ENCODE data around the gene KLC1. TPM values are rescaled to one million over a fixed set of nuclear protein-coding genes. Genes with fewer than 3 reads are reported as not detected.

KLC1 gene
- total and polyA plus RNA-seq, 8 donors, result 56.5 to 522 (median 123) TPM

DNA sequence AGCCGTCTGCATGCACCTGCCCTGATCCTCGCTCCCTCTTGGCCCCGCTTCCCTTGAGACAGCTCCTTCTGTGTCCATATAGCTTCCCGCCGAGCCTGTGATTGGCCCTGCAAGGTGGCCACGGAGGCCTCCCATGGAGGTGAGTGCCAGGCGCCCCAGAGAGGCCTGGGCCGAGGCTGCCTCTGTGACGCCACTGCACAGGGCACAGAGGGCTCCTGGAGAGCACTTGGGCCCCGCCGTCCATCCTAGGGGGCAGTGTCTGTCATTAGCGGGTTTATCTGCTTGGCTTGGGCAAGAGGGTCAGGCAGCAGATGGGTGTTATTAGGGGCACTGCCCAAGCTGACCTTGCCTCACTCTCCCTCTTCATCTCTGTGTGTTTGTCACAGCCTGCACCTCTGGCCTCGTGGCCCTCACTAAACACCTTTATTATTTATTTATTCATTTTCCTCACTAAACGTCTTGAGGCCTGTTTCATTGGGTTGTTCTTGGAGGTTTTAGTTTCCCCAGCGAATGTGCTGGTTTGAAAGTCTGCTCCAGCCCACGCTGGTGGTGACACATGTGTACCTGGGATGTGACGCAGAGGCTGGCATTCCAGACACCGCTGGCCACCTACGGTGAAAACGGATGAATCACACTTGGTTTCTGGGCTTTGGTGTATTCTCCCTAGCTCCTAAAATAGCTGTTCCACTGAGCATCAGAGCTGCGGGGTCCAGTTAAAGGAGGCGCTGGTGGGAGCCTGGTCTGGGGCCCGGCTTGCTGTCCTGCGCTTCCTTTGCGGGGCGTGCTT, 92.5 kb downstream of the KLC1 start:
- intact Hi-C loops (cut with DNase I; ENCODE audit: low total_unique reads), result no loop called here
- Histone ChIP-seq H3K4me1 (peaks cover 45 to 99% (median 75%) of the 10 kb centered on the region in 4 donors), H3K4me3 (no peak overlapping the region), H3K9me3 (no peaks in the 10 kb centered on the region), H3K27me3 (no peaks in the 10 kb centered on the region), H3K36me3 (peaks cover 3 to 20% (median 9%) of the 10 kb centered on the region in 4 donors), H3K27ac (peak overlapping the region in 3 of 5 donors; percentile 14 to 83 (median 79))
- 81 to 86% (median 84%) methylated on average over 26 of the region's 26 CpGs for WGBS, 5 donors
- TF ChIP-seq POLR2AphosphoS5 (IDR thresholded peaks at IDR 0.05) (peak in 2 of 3 donors; percentile 16 to 60), EP300 (IDR thresholded peaks at IDR 0.05) (no peak)
- no peak for DNase-seq

DNA sequence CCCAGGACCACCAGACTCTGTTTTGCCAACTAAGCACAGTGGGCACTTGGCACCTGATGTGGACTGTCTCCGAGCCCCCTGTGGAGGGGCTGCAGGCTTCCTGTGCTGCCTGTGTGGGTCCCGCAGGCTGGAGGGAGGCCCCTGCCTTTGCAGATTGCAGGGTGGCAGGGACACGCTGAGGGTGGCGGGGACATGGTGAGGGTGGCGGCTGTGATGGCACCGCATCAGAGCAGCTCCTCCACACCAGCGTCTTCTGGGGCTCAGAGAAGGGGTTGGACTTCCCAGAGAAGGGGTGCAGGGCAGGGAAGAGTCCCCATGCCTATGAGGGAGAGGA, 94.7 kb downstream of the KLC1 start:
- Histone ChIP-seq H3K27ac (peak overlapping the region; percentile 39 to 83 (median 71)), H3K36me3 (peaks cover 3 to 39% (median 22%) of the 10 kb centered on the region in 4 donors), H3K27me3 (no peaks in the 10 kb centered on the region), H3K4me3 (peak overlapping the region in 1 of 4 donors; percentile 16), H3K4me1 (peaks cover 42 to 96% (median 72%) of the 10 kb centered on the region in 4 donors), H3K9me3 (no peaks in the 10 kb centered on the region)
- 81 to 90% (median 84%) methylated on average over 6 to 7 of the region's 7 CpGs for WGBS, 5 donors
- TF ChIP-seq EP300 (IDR thresholded peaks at IDR 0.05) (no peak), POLR2A (IDR thresholded peaks at IDR 0.05) (no peak), POLR2AphosphoS5 (IDR thresholded peaks at IDR 0.05) (no peak)
- TF ChIP-seq, protein P1, sequence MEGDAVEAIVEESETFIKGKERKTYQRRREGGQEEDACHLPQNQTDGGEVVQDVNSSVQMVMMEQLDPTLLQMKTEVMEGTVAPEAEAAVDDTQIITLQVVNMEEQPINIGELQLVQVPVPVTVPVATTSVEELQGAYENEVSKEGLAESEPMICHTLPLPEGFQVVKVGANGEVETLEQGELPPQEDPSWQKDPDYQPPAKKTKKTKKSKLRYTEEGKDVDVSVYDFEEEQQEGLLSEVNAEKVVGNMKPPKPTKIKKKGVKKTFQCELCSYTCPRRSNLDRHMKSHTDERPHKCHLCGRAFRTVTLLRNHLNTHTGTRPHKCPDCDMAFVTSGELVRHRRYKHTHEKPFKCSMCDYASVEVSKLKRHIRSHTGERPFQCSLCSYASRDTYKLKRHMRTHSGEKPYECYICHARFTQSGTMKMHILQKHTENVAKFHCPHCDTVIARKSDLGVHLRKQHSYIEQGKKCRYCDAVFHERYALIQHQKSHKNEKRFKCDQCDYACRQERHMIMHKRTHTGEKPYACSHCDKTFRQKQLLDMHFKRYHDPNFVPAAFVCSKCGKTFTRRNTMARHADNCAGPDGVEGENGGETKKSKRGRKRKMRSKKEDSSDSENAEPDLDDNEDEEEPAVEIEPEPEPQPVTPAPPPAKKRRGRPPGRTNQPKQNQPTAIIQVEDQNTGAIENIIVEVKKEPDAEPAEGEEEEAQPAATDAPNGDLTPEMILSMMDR (IDR thresholded peaks at IDR 0.05), result no peak
- no peak for DNase-seq
- intact Hi-C loops (cut with DNase I; ENCODE audit: low total_unique reads), result no loop called here

DNA sequence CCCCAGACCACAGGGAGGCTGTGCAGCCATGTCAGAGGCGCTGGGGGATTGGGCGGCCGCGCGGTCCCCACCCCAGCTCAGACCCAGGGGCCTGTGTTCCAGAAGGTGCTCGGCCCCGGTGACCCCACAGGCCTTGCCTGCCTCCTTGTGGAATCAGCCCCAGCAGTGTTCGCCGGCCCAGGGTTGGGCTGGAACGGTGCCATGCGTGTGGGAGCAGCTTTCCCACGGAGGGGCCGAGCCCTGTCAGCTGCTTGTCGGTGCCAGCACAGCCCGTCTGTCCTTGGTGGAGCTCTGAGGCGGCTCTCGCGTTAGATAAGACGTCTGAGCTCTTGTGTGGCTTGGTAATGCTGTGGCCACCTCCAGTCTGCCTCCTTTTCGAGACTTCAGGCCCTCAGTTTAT, 95.1 kb downstream of the KLC1 start:
- no peaks in the 10 kb centered on the region for H3K27me3 ChIP-seq
- 28 to 41% (median 38%) methylated on average over 18 to 20 of the region's 20 CpGs for WGBS, 5 donors
- H3K4me3 ChIP-seq, result peak overlapping the region in 1 of 4 donors; percentile 16
- H3K9me3 ChIP-seq, result no peaks in the 10 kb centered on the region
- peak; percentile 79 to 82 for DNase-seq
- TF ChIP-seq, protein P1 (IDR thresholded peaks at IDR 0.05), result no peak
- TF ChIP-seq POLR2A (IDR thresholded peaks at IDR 0.05) (no peak), POLR2AphosphoS5 (IDR thresholded peaks at IDR 0.05) (peak in 1 of 3 donors; percentile 48)
- H3K4me1 ChIP-seq, result peaks cover 39 to 96% (median 72%) of the 10 kb centered on the region in 4 donors
- peaks cover 3 to 43% (median 26%) of the 10 kb centered on the region in 4 donors for H3K36me3 ChIP-seq
- peak overlapping the region; percentile 39 to 83 (median 71) for H3K27ac ChIP-seq
- intact Hi-C loops (cut with DNase I; ENCODE audit: low total_unique reads), result no loop called here

DNA sequence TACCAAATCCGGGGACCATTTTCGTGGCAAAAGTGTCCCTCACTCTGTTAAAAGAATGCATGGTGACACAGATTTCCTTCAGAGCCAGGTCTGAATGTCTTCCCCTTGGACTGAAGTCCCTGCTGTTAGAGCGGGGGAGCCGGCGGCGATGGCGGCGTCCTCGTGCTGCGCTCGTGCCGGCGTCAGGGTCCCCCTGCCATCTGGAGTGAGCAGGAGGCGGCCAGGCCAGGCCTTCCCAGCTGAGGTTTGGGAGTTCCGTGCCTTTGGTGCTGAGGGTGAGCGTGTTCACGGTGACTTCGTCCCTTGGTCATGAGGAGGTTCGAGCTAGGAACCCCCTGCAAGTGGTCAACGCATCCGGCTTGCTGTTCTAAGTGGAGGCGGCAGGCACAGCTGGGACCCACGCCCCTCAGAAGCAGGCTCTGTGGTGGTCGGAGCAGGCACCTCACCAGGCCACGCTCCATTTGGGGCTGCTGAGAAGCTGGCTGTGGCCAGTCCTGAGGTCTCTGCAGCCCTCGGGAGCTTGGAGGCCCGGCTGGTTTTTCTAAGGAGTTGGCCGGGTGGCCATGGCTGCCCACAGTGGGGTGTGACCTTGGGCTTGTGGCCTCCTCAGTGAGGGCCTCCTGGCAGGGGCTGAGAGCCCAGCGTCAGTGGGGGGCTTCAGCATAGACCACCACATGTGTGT, 96.1 kb downstream of the KLC1 start:
- H3K9me3 ChIP-seq, result no peaks in the 10 kb centered on the region
- H3K27ac ChIP-seq, result peak overlapping the region in 3 of 5 donors; percentile 60 to 83 (median 79)
- peaks cover 46 to 96% (median 77%) of the 10 kb centered on the region in 4 donors for H3K4me1 ChIP-seq
- intact Hi-C loops (cut with DNase I; ENCODE audit: low total_unique reads), result no loop called here
- DNase-seq, result no peak
- H3K4me3 ChIP-seq, result no peak overlapping the region
- TF ChIP-seq, protein P1 (IDR thresholded peaks at IDR 0.05), result no peak
- H3K27me3 ChIP-seq, result no peaks in the 10 kb centered on the region
- 93 to 95% (median 94%) methylated on average over 18 to 29 of the region's 29 CpGs for WGBS, 5 donors
- peaks cover 12 to 53% (median 37%) of the 10 kb centered on the region in 4 donors for H3K36me3 ChIP-seq
